BLaER1 (cell line): ENCODE measurements around the gene DCN.

ENCODE experiments used
- H3K27ac ChIP-seq: shearing (Covaris generic); formaldehyde crosslinking; 2 replicates; pipeline ENCODE4 v1.8.1; 2022
- H3K27me3 ChIP-seq: shearing (Covaris generic); formaldehyde crosslinking; 2 replicates; pipeline ENCODE4 v1.8.1; 2022
- H3K36me3 ChIP-seq: shearing (Covaris generic); formaldehyde crosslinking; 2 replicates; pipeline ENCODE4 v1.8.1; 2022
- H3K4me1 ChIP-seq: shearing (Covaris generic); formaldehyde crosslinking; 2 replicates; pipeline ENCODE4 v1.8.1; 2022
- H3K4me2 ChIP-seq: shearing (Covaris generic); formaldehyde crosslinking; 2 replicates; pipeline ENCODE4 v1.8.1; 2022
- H3K4me3 ChIP-seq: shearing (Covaris generic); formaldehyde crosslinking; 2 replicates; pipeline ENCODE4 v1.8.1; 2022
- H3K9ac ChIP-seq: shearing (Covaris generic); formaldehyde crosslinking; 2 replicates; pipeline ENCODE4 v1.8.1; 2022
- H3K9me3 ChIP-seq: shearing (Covaris generic); formaldehyde crosslinking; 2 replicates; pipeline ENCODE4 v1.8.1; 2022
- H4K20me1 ChIP-seq: shearing (Covaris generic); formaldehyde crosslinking; 2 replicates; pipeline ENCODE4 v1.8.1; 2022
- Cebpa-rat ChIP-seq: shearing (Covaris generic); IDR thresholded peaks from 2 replicates; pipeline ENCODE4 v1.8.1; 2022

Gene DCN

DNA sequence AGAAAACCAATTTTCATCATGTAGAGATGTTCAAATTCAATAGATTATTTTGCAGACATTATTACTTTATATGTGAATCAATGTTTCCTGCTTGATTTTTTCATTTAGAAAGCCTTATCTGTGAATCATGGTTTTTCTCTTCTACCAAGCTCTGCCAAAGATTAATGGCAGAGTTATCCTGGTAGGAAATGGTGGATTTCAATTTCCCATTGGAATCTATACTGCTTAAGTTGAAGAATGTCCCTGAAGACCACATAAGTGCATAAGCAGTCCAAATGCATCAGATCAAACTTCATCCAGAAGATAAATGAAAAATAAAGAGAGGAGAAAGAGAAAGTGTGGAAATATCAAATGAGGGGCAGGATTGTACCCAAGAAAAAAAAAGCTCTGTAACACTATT is 76.3 kb downstream of the DCN start:
- no peaks in the 10 kb centered on the region for H4K20me1 ChIP-seq
- no peak for TF ChIP-seq Cebpa-rat

DNA sequence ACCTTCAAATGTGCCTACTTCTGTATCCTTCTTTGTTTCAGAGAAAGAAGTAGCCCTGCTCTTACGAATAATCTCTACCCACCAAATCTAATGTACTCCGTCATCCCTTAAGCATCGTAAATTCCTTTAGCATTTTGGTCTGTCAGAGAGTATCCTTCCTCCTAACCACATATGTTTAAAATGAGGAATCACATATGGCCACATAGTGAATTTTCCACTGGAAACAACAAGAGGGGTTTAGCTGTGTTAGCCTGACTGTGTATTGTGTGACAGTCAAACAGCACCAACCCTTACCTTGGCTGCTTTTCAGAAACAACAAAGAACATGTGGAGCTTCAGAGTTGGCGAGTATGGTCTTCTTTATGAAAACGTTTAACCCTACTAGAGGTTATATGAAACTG is 76.8 kb downstream of the DCN start:
- Histone ChIP-seq H3K4me2 (no peak overlapping the region), H4K20me1 (no peaks in the 10 kb centered on the region), H3K9ac (no peak overlapping the region), H3K27me3 (no peaks in the 10 kb centered on the region), H3K4me3 (no peak overlapping the region), H3K9me3 (no peaks in the 10 kb centered on the region), H3K27ac (no peak overlapping the region), H3K36me3 (no peaks in the 10 kb centered on the region), H3K4me1 (no peaks in the 10 kb centered on the region)
- no peak for TF ChIP-seq Cebpa-rat

More for the DNA sequence above, 76.3 kb downstream of the DCN start:
- Histone ChIP-seq H3K27ac (no peak overlapping the region), H3K9ac (no peak overlapping the region), H3K4me3 (no peak overlapping the region), H3K36me3 (no peaks in the 10 kb centered on the region), H3K27me3 (no peaks in the 10 kb centered on the region), H3K4me2 (no peak overlapping the region), H3K9me3 (no peaks in the 10 kb centered on the region), H3K4me1 (no peaks in the 10 kb centered on the region)

DNA sequence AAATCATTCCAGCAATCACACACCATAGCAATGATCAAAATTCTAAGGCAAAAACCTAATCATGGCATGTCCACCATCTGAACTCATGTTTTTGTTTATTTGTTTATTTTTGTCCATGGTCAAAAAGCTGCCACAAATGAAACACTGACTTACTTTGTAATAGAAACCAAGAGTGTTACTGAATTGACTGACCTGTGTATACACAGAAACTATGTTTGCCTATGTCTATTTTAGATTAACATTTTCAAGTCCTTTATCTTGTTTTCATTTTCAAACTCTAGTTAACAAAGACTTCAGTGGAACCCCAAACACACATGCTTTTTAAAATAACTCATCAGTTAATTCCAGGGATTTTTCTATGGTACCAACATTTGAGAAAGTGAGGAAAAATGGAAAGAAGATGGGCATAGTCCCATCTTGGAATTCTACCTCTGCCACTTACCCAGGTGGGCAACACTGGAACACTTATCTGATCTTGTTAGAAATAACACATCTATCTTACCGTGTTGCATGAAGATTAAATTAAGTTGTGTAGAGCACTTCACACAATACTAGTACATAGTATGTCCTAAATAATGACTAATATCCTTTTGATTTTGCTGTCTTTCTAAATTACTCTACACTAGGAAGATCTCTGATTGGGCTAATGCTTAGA is 77.7 kb downstream of the DCN start:
- H3K4me3 ChIP-seq, result no peak overlapping the region
- H3K4me2 ChIP-seq, result no peak overlapping the region
- H3K9me3 ChIP-seq, result no peaks in the 10 kb centered on the region
- H4K20me1 ChIP-seq, result no peaks in the 10 kb centered on the region
- H3K36me3 ChIP-seq, result no peaks in the 10 kb centered on the region
- H3K27ac ChIP-seq, result no peak overlapping the region
- no peaks in the 10 kb centered on the region for H3K4me1 ChIP-seq
- TF ChIP-seq Cebpa-rat, result no peak
- H3K9ac ChIP-seq, result no peak overlapping the region
- no peaks in the 10 kb centered on the region for H3K27me3 ChIP-seq

DNA sequence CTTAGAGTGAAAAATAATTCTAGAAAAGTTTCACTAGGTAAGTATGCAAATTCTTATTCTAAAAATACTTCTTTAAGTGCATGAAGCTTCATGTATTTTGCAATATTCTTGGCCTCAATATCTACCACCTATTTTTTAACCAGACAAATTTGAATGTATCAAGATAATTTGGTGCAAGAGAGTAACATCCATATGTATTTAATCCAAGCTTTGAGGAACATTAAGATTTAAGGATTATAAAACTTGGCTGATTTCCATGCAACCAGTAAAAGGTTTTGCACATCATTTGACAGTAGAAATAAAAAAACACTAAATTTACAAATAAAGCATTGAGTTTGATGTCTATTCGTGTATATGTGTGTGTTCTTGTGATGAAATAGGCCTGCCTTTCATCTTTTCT is 79.0 kb downstream of the DCN start:
- H3K9me3 ChIP-seq, result no peaks in the 10 kb centered on the region
- H3K4me1 ChIP-seq, result no peaks in the 10 kb centered on the region; the same call in 1 of the 2 replicates
- TF ChIP-seq Cebpa-rat, result no peak
- no peaks in the 10 kb centered on the region for H3K27me3 ChIP-seq
- H4K20me1 ChIP-seq, result no peaks in the 10 kb centered on the region
- H3K36me3 ChIP-seq, result no peaks in the 10 kb centered on the region
- H3K9ac ChIP-seq, result no peak overlapping the region
- H3K27ac ChIP-seq, result no peak overlapping the region
- no peak overlapping the region for H3K4me2 ChIP-seq
- H3K4me3 ChIP-seq, result no peak overlapping the region

DNA sequence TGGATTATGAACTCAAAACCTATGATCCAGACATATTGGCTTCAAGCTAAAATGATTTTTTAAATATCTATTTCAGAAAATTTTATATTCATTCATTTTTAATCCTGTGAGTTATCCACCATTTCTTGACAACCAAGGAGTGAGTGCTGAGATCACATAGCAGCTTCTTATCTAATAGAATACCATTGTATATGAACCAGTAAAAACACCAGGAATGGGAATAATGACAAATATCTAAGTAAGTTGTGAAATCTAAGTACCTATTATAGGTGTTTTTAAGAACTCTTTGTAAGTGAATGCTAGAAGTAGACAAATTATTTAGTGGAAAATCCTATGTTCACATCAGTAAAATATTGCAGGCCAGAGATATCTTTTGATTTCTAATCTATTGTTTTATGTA is 79.5 kb downstream of the DCN start:
- H3K4me1 ChIP-seq, result peaks cover 5% of the 10 kb centered on the region; the same call in 1 of the 2 replicates
- H3K27ac ChIP-seq, result no peak overlapping the region
- H3K9me3 ChIP-seq, result no peaks in the 10 kb centered on the region
- H3K4me3 ChIP-seq, result no peak overlapping the region
- no peaks in the 10 kb centered on the region for H4K20me1 ChIP-seq
- no peak for TF ChIP-seq Cebpa-rat
- H3K9ac ChIP-seq, result no peak overlapping the region
- no peaks in the 10 kb centered on the region for H3K36me3 ChIP-seq
- H3K27me3 ChIP-seq, result no peaks in the 10 kb centered on the region
- H3K4me2 ChIP-seq, result no peak overlapping the region

DNA sequence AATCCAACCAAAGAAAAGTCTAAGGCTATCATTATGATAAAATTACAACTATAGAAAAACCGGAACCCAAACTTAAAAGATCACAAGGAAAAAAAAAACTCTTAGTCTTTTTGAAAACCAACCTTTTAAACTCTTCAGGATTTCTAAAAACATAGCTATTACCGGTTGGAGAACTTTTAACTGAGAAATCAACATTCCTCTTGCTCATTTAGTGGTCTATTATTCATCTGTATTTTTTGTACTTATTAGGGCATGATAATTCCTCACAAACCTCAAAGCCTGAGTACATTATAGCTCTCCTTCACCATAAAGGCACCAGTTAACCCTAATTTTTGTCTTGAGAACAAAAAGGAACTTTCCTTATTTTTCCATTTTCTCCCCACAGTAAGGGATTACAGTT is 81.7 kb downstream of the DCN start:
- no peak overlapping the region for H3K4me2 ChIP-seq
- no peaks in the 10 kb centered on the region for H3K9me3 ChIP-seq
- no peak overlapping the region for H3K27ac ChIP-seq
- no peak overlapping the region for H3K9ac ChIP-seq
- no peaks in the 10 kb centered on the region for H3K27me3 ChIP-seq
- TF ChIP-seq Cebpa-rat, result no peak
- H3K4me3 ChIP-seq, result no peak overlapping the region
- H4K20me1 ChIP-seq, result no peaks in the 10 kb centered on the region
- peaks cover 5% of the 10 kb centered on the region; the same call in 1 of the 2 replicates for H3K4me1 ChIP-seq
- no peaks in the 10 kb centered on the region for H3K36me3 ChIP-seq

DNA sequence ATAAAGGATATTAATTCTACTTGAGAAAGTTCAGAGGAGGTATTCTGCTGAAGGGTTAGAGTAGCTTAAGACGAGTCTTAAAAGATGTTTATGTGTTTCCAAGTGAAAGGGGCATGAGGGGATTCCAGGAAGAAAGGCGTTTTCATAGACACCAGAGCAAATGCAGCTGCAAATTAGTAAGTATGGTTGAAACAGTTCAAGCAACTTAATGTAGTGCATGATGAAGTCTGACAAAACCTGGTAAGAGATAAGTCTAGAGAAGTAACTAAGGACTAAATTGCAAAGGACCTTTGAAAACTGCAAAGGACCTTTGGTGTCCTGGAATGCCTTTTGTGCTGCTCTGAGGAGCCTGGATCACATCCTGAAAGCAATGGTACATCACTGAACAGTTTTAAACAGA is 82.8 kb downstream of the DCN start:
- Histone ChIP-seq H3K36me3 (no peaks in the 10 kb centered on the region), H3K9ac (no peak overlapping the region), H3K9me3 (no peaks in the 10 kb centered on the region), H3K4me1 (peaks cover 5% of the 10 kb centered on the region; the same call in 1 of the 2 replicates), H3K4me3 (no peak overlapping the region), H4K20me1 (no peaks in the 10 kb centered on the region), H3K4me2 (no peak overlapping the region), H3K27ac (no peak overlapping the region), H3K27me3 (no peaks in the 10 kb centered on the region)
- no peak for TF ChIP-seq Cebpa-rat

DNA sequence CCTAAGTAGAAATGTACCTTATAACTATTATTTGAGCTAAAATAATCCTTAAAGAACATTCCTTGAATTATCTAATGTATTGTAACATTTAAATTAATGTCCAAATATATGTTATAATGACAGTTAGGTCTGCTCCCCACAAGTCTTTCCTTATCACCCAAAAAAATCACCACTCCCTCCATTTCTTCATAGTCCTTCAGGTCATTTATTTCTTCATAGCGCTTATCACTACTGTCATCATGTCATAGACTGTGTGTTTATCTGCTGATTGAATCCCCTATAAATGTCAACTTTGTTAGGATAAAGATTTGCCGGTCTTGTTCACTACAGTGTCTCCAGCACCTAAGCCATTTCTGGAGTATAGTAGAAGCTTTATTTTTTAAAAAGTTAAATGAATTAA is 83.3 kb downstream of the DCN start:
- H3K4me1 ChIP-seq, result peaks cover 5% of the 10 kb centered on the region; the same call in 1 of the 2 replicates
- no peaks in the 10 kb centered on the region for H3K36me3 ChIP-seq
- H3K27ac ChIP-seq, result no peak overlapping the region
- H4K20me1 ChIP-seq, result no peaks in the 10 kb centered on the region
- H3K9me3 ChIP-seq, result no peaks in the 10 kb centered on the region
- no peak for TF ChIP-seq Cebpa-rat
- H3K27me3 ChIP-seq, result no peaks in the 10 kb centered on the region
- no peak overlapping the region for H3K9ac ChIP-seq
- no peak overlapping the region for H3K4me2 ChIP-seq
- H3K4me3 ChIP-seq, result no peak overlapping the region

DNA sequence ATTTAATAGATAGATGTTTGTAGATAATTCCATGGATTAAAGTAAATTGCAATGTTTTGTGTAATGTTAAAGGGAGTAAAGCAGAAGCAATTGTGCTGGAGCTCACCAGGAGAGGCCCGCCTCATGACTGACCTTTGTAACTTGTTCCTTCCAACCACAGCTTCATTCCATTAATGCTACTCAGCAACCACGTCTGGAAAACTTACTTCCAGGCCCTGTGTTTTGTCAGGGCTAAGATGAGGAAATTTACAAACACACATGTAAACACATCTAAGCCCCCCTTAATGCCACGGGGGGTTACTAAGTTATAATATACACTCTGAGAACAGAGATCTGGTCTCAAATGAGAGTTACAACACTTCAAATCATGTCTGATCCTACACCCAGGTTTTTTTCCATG is 83.7 kb downstream of the DCN start:
- no peak overlapping the region for H3K4me2 ChIP-seq
- no peak overlapping the region for H3K4me3 ChIP-seq
- no peak overlapping the region for H3K27ac ChIP-seq

DNA sequence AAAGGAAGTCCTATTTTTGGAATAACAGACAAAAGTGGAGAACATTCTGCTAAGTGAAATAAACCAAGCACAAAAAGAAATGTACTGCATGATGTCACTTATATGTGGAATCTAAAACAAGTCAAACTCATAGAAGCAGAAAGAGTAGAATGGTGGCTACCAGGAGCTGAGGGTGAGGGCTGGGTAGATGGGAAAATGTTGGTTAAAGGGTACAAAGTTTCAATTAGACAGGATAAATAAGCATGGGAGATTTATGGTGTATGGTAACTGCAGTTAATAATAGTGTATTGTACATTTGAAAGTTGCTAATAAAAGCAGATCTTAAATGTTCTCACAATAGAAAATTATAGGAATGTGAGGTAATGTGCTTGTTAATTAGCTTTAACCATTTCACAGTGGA is 84.2 kb downstream of the DCN start:
- peaks cover 5% of the 10 kb centered on the region; the same call in 1 of the 2 replicates for H3K4me1 ChIP-seq
- TF ChIP-seq Cebpa-rat, result no peak
- H3K4me3 ChIP-seq, result no peak overlapping the region
- H3K36me3 ChIP-seq, result no peaks in the 10 kb centered on the region
- no peaks in the 10 kb centered on the region for H3K27me3 ChIP-seq
- no peaks in the 10 kb centered on the region for H4K20me1 ChIP-seq
- H3K9ac ChIP-seq, result no peak overlapping the region
- H3K27ac ChIP-seq, result no peak overlapping the region
- peak overlapping the region; percentile 4; the same call in 1 of the 2 replicates for H3K4me2 ChIP-seq
- H3K9me3 ChIP-seq, result no peaks in the 10 kb centered on the region

More for the DNA sequence above, 83.7 kb downstream of the DCN start:
- Histone ChIP-seq H4K20me1 (no peaks in the 10 kb centered on the region), H3K27me3 (no peaks in the 10 kb centered on the region), H3K9me3 (no peaks in the 10 kb centered on the region), H3K4me1 (peaks cover 5% of the 10 kb centered on the region; the same call in 1 of the 2 replicates), H3K36me3 (no peaks in the 10 kb centered on the region), H3K9ac (no peak overlapping the region)
- TF ChIP-seq Cebpa-rat, result no peak
